HEK293 (cell line): Measurements from ENCODE around the gene GRIK4.

ENCODE experiments used
- CTCF ChIA-PET: fragments of 350-600 bp; formaldehyde crosslinking; extraction: SDS; loops from one replicate; lab custom pipeline; 2021; ENCODE audit warnings: antibody characterized with exemption; lab: Yijun Ruan, JAX
- POLR2A ChIA-PET: fragments of 300-600 bp; formaldehyde crosslinking; extraction: SDS; loops from one replicate; lab custom pipeline; 2020; ENCODE audit warnings: antibody characterized with exemption, inconsistent platforms; lab: Yijun Ruan, JAX
- H3K27ac ChIP-seq: fragments of 200-500 bp; sonication (Bioruptor generic); 2 replicates; pipeline ENCODE4 v1.5.1; 2014; ENCODE audit warnings: low read depth, low read length, control low read depth, inconsistent platforms; ENCODE audit errors: extremely low read depth
- H3K36me3 ChIP-seq, 2 experiments: fragments of 200-500 bp in 1 of 2; sonication (Bioruptor generic) in 1 of 2; 1 replicate in 1 of 2; 2 replicates in 1 of 2; pipeline ENCODE4 v1.5.1; 2014 to 2017; ENCODE audit warnings: inconsistent platforms in 2 of 2, low read length in 2 of 2; ENCODE audit not compliant: control insufficient read depth in 2 of 2, insufficient read depth in 1 of 2
- H3K4me1 ChIP-seq: fragments of 200-500 bp; sonication (Bioruptor generic); 2 replicates; pipeline ENCODE4 v1.5.1; 2014; ENCODE audit warnings: mild to moderate bottlenecking, low read length, inconsistent platforms; ENCODE audit not compliant: control insufficient read depth, insufficient read depth
- H3K4me3 ChIP-seq: 2 replicates; pipeline ENCODE4 v1.5.1; 2011; ENCODE audit warnings: low read depth, mild to moderate bottlenecking, control low read depth, low read length, moderate library complexity
- H3K9me3 ChIP-seq: fragments of 200-500 bp; sonication (Bioruptor generic); 2 replicates; pipeline ENCODE4 v1.5.1; 2014; ENCODE audit warnings: low read depth, low read length, inconsistent platforms; ENCODE audit not compliant: control insufficient read depth, insufficient read depth
- GFI1B ChIP-seq: fragments of 450-650 bp; formaldehyde crosslinking; IDR thresholded peaks from 2 replicates; pipeline ENCODE4 v1.5.1; 2016; ENCODE audit warnings: missing biosample characterization, missing genetic modification characterization
- IKZF3 ChIP-seq: fragments of 450-650 bp; IDR thresholded peaks from 2 replicates; pipeline ENCODE4 v1.5.0; 2018; ENCODE audit warnings: missing biosample characterization, mild to moderate bottlenecking, missing genetic modification characterization, moderate library complexity
- KLF8 ChIP-seq: fragments of 450-650 bp; formaldehyde crosslinking; IDR thresholded peaks from 2 replicates; pipeline ENCODE4 v1.5.1; 2016; ENCODE audit warnings: missing biosample characterization, missing genetic modification characterization
- PBX3 ChIP-seq: sonication (generic); formaldehyde crosslinking; IDR thresholded peaks from 2 replicates; pipeline ENCODE4 v1.8.1; 2022; ENCODE audit warnings: mild to moderate bottlenecking, moderate library complexity, missing genetic modification reagents
- SCRT2 ChIP-seq: fragments of 450-650 bp; formaldehyde crosslinking; IDR thresholded peaks from 2 replicates; pipeline ENCODE4 v1.5.1; 2016; ENCODE audit warnings: missing biosample characterization, missing genetic modification characterization
- SP7 ChIP-seq: fragments of 450-650 bp; formaldehyde crosslinking; IDR thresholded peaks from 2 replicates; pipeline ENCODE4 v1.5.1; 2016; ENCODE audit warnings: missing biosample characterization, missing genetic modification characterization
- ZFP37 ChIP-seq: fragments of 450-650 bp; formaldehyde crosslinking; IDR thresholded peaks from 2 replicates; pipeline ENCODE4 v1.5.1; 2016; ENCODE audit warnings: missing biosample characterization, missing genetic modification characterization
- ZNF112 ChIP-seq: fragments of 450-650 bp; formaldehyde crosslinking; IDR thresholded peaks from 2 replicates; pipeline ENCODE4 v1.5.0; 2017; ENCODE audit warnings: missing biosample characterization, missing genetic modification characterization
- ZNF121 ChIP-seq: fragments of 450-650 bp; formaldehyde crosslinking; IDR thresholded peaks from 2 replicates; pipeline ENCODE4 v1.5.1; 2016; ENCODE audit warnings: missing biosample characterization, missing genetic modification characterization
- ZNF341 ChIP-seq: fragments of 450-650 bp; formaldehyde crosslinking; IDR thresholded peaks from 2 replicates; pipeline ENCODE4; 2016; ENCODE audit warnings: low read depth, missing biosample characterization, missing genetic modification characterization
- ZNF426 ChIP-seq: fragments of 450-650 bp; formaldehyde crosslinking; IDR thresholded peaks from 2 replicates; pipeline ENCODE4 v1.5.1; 2017; ENCODE audit warnings: missing biosample characterization, missing genetic modification characterization, mild to moderate bottlenecking, inconsistent platforms, moderate library complexity
- ZNF529 ChIP-seq: fragments of 450-650 bp; formaldehyde crosslinking; IDR thresholded peaks from 2 replicates; pipeline ENCODE4 v1.5.1; 2017; ENCODE audit warnings: missing genetic modification characterization, missing biosample characterization; ENCODE audit not compliant: insufficient replicate concordance
- ZNF561 ChIP-seq: fragments of 450-650 bp; IDR thresholded peaks from 2 replicates; pipeline ENCODE4 v1.5.1; 2018; ENCODE audit warnings: missing biosample characterization, missing genetic modification characterization, borderline replicate concordance
- ZNF600 ChIP-seq: fragments of 450-650 bp; formaldehyde crosslinking; IDR thresholded peaks from 2 replicates; pipeline ENCODE4 v1.5.1; 2016; ENCODE audit warnings: missing biosample characterization, missing genetic modification characterization
- ZNF623 ChIP-seq: fragments of 450-650 bp; formaldehyde crosslinking; IDR thresholded peaks from 2 replicates; pipeline ENCODE4 v1.5.1; 2016; ENCODE audit warnings: missing biosample characterization, missing genetic modification characterization
- ZNF626 ChIP-seq: fragments of 450-650 bp; sonication (Bioruptor Pico); formaldehyde crosslinking; IDR thresholded peaks from 2 replicates; pipeline ENCODE4 v1.5.1; 2018; ENCODE audit warnings: missing biosample characterization, missing genetic modification characterization, inconsistent platforms
- ZNF664 ChIP-seq: fragments of 450-650 bp; formaldehyde crosslinking; IDR thresholded peaks from 2 replicates; pipeline ENCODE4 v1.5.1; 2016; ENCODE audit warnings: missing biosample characterization, missing genetic modification characterization
- ZNF830 ChIP-seq: fragments of 450-650 bp; IDR thresholded peaks from 2 replicates; pipeline ENCODE4 v1.5.0; 2018; ENCODE audit warnings: missing biosample characterization, missing genetic modification characterization, low read depth, mild to moderate bottlenecking, moderate library complexity
- ZSCAN16 ChIP-seq: fragments of 450-650 bp; formaldehyde crosslinking; IDR thresholded peaks from 2 replicates; pipeline ENCODE4 v1.5.1; 2016; ENCODE audit warnings: missing biosample characterization, missing genetic modification characterization
- TF ChIP-seq, protein P1 (sequence below): fragments of 450-650 bp; formaldehyde crosslinking; IDR thresholded peaks from 2 replicates; pipeline ENCODE4 v1.5.1; 2016; ENCODE audit warnings: missing biosample characterization, missing genetic modification characterization
- TF ChIP-seq, protein P2 (sequence below): fragments of 450-650 bp; formaldehyde crosslinking; optimal IDR thresholded peaks from 2 replicates; pipeline ENCODE3; 2016; ENCODE audit warnings: missing biosample characterization, mild to moderate bottlenecking, missing genetic modification characterization
- TF ChIP-seq, protein P3 (sequence below): IDR thresholded peaks from 2 replicates; pipeline ENCODE4 v1.6.1; 2011; ENCODE audit warnings: mild to moderate bottlenecking, low read depth, low read length, borderline replicate concordance

The GRIK4 gene

DNA sequence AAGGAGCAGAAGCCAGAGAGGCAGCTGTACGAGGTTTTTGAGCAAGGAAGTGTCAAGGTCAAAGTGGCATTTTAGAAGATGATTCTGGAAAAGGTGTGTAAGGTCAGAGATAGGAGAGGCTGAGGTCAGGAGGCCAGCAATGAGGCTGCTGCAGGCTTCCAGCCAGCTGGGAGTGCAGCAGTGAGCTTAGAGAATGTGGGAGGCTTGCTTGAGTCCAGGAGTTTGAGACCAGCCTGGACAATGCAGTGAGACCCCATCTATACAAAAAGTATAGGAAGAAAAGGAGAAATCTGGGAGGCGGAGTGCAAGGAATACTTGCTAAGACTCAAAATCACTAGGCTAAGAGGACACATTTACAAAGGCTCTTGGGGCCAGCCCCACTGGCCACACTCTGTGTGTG, 96.5 kb downstream of the GRIK4 start:
- H3K36me3 ChIP-seq, result no peaks in the 10 kb centered on the region
- POLR2A ChIA-PET, result interaction anchor here (0.5 kb wide), 1 partner anchor 34 kb away, joined by 3 read pairs; no protein-coding TSS in a partner anchor
- CTCF ChIA-PET, result no interaction called here
- H3K4me3 ChIP-seq, result no peak overlapping the region
- no peaks in the 10 kb centered on the region; the same call in 1 of the 2 replicates for H3K4me1 ChIP-seq
- H3K27ac ChIP-seq, result no peak overlapping the region
- TF ChIP-seq ZNF112 (tag by site-specific recombination), result no peak
- peak; percentile 79 for TF ChIP-seq ZNF121
- no peaks in the 10 kb centered on the region for H3K9me3 ChIP-seq

- H3K4me3 ChIP-seq, result no peak overlapping the region
- TF ChIP-seq IKZF3 (no peak), ZSCAN16 (tag by site-specific recombination) (no peak), GFI1B (tag by site-specific recombination) (peak; percentile 57; the same call in 1 of the 2 replicates), SP7 (tag by site-specific recombination) (peak; percentile 47; the same call in 1 of the 2 replicates)
- TF ChIP-seq, protein P1, sequence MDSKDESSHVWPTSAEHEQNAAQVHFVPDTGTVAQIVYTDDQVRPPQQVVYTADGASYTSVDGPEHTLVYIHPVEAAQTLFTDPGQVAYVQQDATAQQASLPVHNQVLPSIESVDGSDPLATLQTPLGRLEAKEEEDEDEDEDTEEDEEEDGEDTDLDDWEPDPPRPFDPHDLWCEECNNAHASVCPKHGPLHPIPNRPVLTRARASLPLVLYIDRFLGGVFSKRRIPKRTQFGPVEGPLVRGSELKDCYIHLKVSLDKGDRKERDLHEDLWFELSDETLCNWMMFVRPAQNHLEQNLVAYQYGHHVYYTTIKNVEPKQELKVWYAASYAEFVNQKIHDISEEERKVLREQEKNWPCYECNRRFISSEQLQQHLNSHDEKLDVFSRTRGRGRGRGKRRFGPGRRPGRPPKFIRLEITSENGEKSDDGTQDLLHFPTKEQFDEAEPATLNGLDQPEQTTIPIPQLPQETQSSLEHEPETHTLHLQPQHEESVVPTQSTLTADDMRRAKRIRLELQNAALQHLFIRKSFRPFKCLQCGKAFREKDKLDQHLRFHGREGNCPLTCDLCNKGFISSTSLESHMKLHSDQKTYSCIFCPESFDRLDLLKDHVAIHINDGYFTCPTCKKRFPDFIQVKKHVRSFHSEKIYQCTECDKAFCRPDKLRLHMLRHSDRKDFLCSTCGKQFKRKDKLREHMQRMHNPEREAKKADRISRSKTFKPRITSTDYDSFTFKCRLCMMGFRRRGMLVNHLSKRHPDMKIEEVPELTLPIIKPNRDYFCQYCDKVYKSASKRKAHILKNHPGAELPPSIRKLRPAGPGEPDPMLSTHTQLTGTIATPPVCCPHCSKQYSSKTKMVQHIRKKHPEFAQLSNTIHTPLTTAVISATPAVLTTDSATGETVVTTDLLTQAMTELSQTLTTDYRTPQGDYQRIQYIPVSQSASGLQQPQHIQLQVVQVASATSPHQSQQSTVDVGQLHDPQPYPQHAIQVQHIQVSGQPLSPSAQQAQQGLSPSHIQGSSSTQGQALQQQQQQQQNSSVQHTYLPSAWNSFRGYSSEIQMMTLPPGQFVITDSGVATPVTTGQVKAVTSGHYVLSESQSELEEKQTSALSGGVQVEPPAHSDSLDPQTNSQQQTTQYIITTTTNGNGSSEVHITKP (tag by site-specific recombination), result peak; percentile 29; the same call in 1 of the 2 replicates
- TF ChIP-seq, all 188 proteins: peak for 3
- Histone ChIP-seq H3K27ac (no peak overlapping the region), H3K36me3 (no peaks in the 10 kb centered on the region), H3K4me1 (no peaks in the 10 kb centered on the region; the same call in 1 of the 2 replicates), H3K9me3 (no peaks in the 10 kb centered on the region)
- POLR2A ChIA-PET, result no interaction called here
- CTCF ChIA-PET, result no interaction called here
These were observed 97.2 kb downstream of the GRIK4 start for GRCh38 chr11:120608760-120609211.

DNA sequence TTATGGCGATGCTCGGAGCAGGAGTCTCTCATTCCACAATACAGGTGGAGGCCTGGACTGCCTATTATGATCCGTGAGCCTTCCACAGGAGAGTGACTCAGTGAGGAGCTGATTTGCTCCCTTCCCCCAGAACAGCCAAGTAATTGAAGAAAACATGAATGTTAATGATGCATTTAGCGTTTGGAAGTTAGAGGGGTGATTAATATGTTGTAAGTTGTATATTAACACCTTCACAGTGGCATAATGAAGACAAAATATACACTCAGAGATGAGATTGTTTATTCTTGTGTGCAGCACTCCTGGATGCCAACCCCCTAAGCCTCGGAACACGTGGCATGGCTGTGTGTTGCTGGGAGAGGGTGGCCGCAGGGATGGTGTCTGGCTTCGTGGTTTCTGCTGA, 98.6 kb downstream of the GRIK4 start:
- H3K36me3 ChIP-seq, result no peaks in the 10 kb centered on the region
- H3K27ac ChIP-seq, result no peak overlapping the region
- TF ChIP-seq SCRT2, result no peak
- no peak for TF ChIP-seq ZNF341 (tag by site-specific recombination)
- TF ChIP-seq ZNF529 (tag by site-specific recombination), result no peak
- no peak for TF ChIP-seq ZNF112 (tag by site-specific recombination)
- TF ChIP-seq ZNF426 (tag by site-specific recombination), result no peak
- TF ChIP-seq ZNF664 (tag by site-specific recombination), result no peak
- no peak for TF ChIP-seq ZNF623 (tag by site-specific recombination)
- no peak for TF ChIP-seq ZNF626
- POLR2A ChIA-PET, result no interaction called here
- H3K9me3 ChIP-seq, result no peaks in the 10 kb centered on the region
- no peak overlapping the region for H3K4me3 ChIP-seq
- H3K4me1 ChIP-seq, result no peaks in the 10 kb centered on the region; the same call in 1 of the 2 replicates
- CTCF ChIA-PET, result interaction anchor here (0.8 kb wide), 1 partner anchor 724 kb away, joined by 3 read pairs; no protein-coding TSS in a partner anchor

DNA sequence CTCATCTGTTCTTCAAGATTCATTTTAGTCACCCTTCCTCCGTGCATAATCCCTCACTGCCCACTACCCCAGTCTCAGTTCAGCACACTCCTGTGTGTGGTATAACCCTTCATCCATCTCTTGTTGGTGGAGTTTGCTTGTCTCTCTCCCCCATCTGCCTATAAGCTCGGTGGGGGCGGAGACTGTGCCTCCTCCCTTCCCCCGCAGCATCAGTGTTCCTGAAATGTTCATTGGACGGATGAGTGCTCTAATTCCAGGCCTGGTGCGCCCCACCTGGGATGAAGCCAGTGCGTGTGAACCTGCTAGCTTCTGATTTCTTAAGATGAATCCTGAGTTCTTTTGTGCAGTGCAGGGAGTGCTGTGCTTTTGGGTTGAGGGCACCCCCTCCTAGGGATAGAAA, 100.0 kb downstream of the GRIK4 start:
- Histone ChIP-seq H3K4me1 (no peaks in the 10 kb centered on the region; the same call in 1 of the 2 replicates), H3K36me3 (no peaks in the 10 kb centered on the region), H3K27ac (no peak overlapping the region), H3K4me3 (no peak overlapping the region), H3K9me3 (no peaks in the 10 kb centered on the region)
- CTCF ChIA-PET, result interaction anchor here (0.6 kb wide), 2 partner anchors 47 to 344 kb away, joined by 3 to 5 read pairs; no protein-coding TSS in a partner anchor
- POLR2A ChIA-PET, result no interaction called here
- TF ChIP-seq ZNF830 (tag by site-specific recombination) (no peak), ZNF600 (tag by site-specific recombination) (no peak), ZFP37 (tag by site-specific recombination) (no peak), ZNF341 (tag by site-specific recombination) (no peak), PBX3 (CRISPR knock-in tag) (no peak), ZNF561 (no peak), KLF8 (tag by site-specific recombination) (no peak)
- TF ChIP-seq, protein P2, sequence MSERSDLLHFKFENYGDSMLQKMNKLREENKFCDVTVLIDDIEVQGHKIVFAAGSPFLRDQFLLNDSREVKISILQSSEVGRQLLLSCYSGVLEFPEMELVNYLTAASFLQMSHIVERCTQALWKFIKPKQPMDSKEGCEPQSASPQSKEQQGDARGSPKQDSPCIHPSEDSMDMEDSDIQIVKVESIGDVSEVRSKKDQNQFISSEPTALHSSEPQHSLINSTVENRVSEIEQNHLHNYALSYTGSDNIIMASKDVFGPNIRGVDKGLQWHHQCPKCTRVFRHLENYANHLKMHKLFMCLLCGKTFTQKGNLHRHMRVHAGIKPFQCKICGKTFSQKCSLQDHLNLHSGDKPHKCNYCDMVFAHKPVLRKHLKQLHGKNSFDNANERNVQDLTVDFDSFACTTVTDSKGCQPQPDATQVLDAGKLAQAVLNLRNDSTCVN (tag by site-specific recombination), result no peak
- TF ChIP-seq, protein P3, sequence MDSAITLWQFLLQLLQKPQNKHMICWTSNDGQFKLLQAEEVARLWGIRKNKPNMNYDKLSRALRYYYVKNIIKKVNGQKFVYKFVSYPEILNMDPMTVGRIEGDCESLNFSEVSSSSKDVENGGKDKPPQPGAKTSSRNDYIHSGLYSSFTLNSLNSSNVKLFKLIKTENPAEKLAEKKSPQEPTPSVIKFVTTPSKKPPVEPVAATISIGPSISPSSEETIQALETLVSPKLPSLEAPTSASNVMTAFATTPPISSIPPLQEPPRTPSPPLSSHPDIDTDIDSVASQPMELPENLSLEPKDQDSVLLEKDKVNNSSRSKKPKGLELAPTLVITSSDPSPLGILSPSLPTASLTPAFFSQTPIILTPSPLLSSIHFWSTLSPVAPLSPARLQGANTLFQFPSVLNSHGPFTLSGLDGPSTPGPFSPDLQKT, result no peak
